Omental fat pad (tissue), 4 donors: ENCODE results near the gene RASA2. TPM values are rescaled to one million over a fixed set of nuclear protein-coding genes. Genes with fewer than 3 reads are reported as not detected.

Source experiments
- ATAC-seq: fragments of 150-250 bp; one replicate; pipeline ENCODE4 v1.9.1; 2016; ENCODE audit warnings: mild to moderate bottlenecking, moderate library complexity; ENCODE audit not compliant: low FRiP score
- DNase-seq: peaks from one replicate; pipeline ENCODE4 v3.0.0-alpha.2; 2019; ENCODE audit warnings: low spot score
- CTCF ChIP-seq, 3 donors: fragments of 450-650 bp; IDR thresholded peaks; one replicate each; pipeline ENCODE4 v1.5.1; 2016 to 2017; ENCODE audit warnings: antibody characterized with exemption in 3 of 3, mild to moderate bottlenecking in 3 of 3, moderate library complexity in 2 of 3
- total RNA-seq, 4 donors: library from RNA; depleted of rRNA; stranded (reverse); fragments of >200 nt; gene quantifications; one replicate each; pipeline ENCODE4 v1.1.0, GENCODE V29; 2016

The RASA2 gene
- total RNA-seq, 4 donors from 2014 or later, result 16.4 to 19.8 (median 18.0) TPM

GRCh38 chr3:141546586-141546985, 59.8 kb downstream of the RASA2 start:
- DNase-seq, result no peak
- no peak for TF ChIP-seq CTCF (IDR thresholded peaks at IDR 0.05)
- no peak for ATAC-seq

GRCh38 chr3:141547791-141548190, 61.0 kb downstream of the RASA2 start:
- TF ChIP-seq CTCF (IDR thresholded peaks at IDR 0.05), result no peak
- DNase-seq (no peak), ATAC-seq (no peak)

GRCh38 chr3:141550926-141551665, 64.3 kb downstream of the RASA2 start:
- ATAC-seq (no peak), DNase-seq (no peak)
- no peak for TF ChIP-seq CTCF (IDR thresholded peaks at IDR 0.05)

GRCh38 chr3:141552440-141552991, 65.7 kb downstream of the RASA2 start:
- ATAC-seq (no peak), DNase-seq (no peak)
- no peak for TF ChIP-seq CTCF (IDR thresholded peaks at IDR 0.05)

- no peak for ATAC-seq
- no peak for DNase-seq
- TF ChIP-seq CTCF (IDR thresholded peaks at IDR 0.05), result no peak
Measured at GRCh38 chr3:141553055-141553454, 66.2 kb downstream of the RASA2 start.

- DNase-seq (no peak), ATAC-seq (no peak)
- TF ChIP-seq CTCF (IDR thresholded peaks at IDR 0.05), result no peak
Measured at GRCh38 chr3:141556034-141556433, 69.2 kb downstream of the RASA2 start.
